PC-9 (cell line): Measurements from ENCODE around the gene PPP1CA. TPM values are rescaled to one million over a fixed set of nuclear protein-coding genes. Genes with fewer than 3 reads are reported as not detected.
"Not testable (repeated sequence)": the region's sequence is repeated elsewhere in the genome, so short reads cannot be mapped to it uniquely, and the experiment has no call there.

Experiments used
- BruUV-seq: library from RNA; stranded (reverse); fragments of 400-500 nt; replicated peaks from 2 replicates; lab custom pipeline; 2021; lab: Mats Ljungman, UMichigan
- CTCF ChIA-PET: fragments of 300-600 bp; sonication (Branson Sonifier 250); formaldehyde crosslinking; loops from one replicate; lab custom pipeline; 2022; ENCODE audit warnings: antibody characterized with exemption; lab: Charles Lee
- POLR2A ChIA-PET: fragments of 300-600 bp; sonication (Branson Sonifier 250); formaldehyde crosslinking; loops from one replicate; lab custom pipeline; 2022; ENCODE audit warnings: antibody characterized with exemption; ENCODE audit not compliant: unreplicated experiment; lab: Charles Lee
- DNase-seq, 2 experiments: peaks; one replicate each; pipeline versions ENCODE4 v3.0.0 to v3.0.0-alpha.2; 2015 to 2022; ENCODE audit warnings: mixed read lengths in 1 of 2
- H2AFZ ChIP-seq: fragments of 200-600 bp; sonication (generic); 2 replicates; pipeline ENCODE4 v1.8.1; 2017; ENCODE audit warnings: antibody characterized with exemption
- H3F3A ChIP-seq: fragments of 200-600 bp; sonication (generic); 2 replicates; pipeline ENCODE4 v1.8.1; 2017; ENCODE audit warnings: antibody characterized with exemption, mild to moderate bottlenecking, low read depth; ENCODE audit not compliant: insufficient read depth
- H3K27ac ChIP-seq: fragments of 200-600 bp; sonication (generic); 2 replicates; pipeline ENCODE4 v1.6.1; 2016; ENCODE audit warnings: mixed run types
- H3K27me3 ChIP-seq: fragments of 200-600 bp; sonication (generic); 2 replicates; pipeline ENCODE4 v1.6.1; 2016; ENCODE audit warnings: low read depth, mixed run types; ENCODE audit not compliant: insufficient read depth
- H3K36me3 ChIP-seq: fragments of 200-600 bp; sonication (generic); 2 replicates; pipeline ENCODE4 v1.6.1; 2016; ENCODE audit warnings: low read depth, mixed run types
- H3K4me1 ChIP-seq: fragments of 200-600 bp; sonication (generic); replicated peaks from 2 replicates; pipeline ENCODE4 v1.6.1; 2016; ENCODE audit warnings: mixed run types; ENCODE audit not compliant: insufficient read depth
- H3K4me2 ChIP-seq: fragments of 200-600 bp; sonication (generic); 2 replicates; pipeline ENCODE4 v1.6.1; 2017; ENCODE audit warnings: mixed run types
- H3K4me3 ChIP-seq: fragments of 200-600 bp; sonication (generic); 2 replicates; pipeline ENCODE4 v1.6.1; 2016; ENCODE audit warnings: mixed run types
- H3K79me2 ChIP-seq: fragments of 200-600 bp; sonication (generic); 2 replicates; pipeline ENCODE4 v1.6.1; 2017; ENCODE audit warnings: low read depth, mixed run types
- H3K9me2 ChIP-seq: fragments of 200-600 bp; sonication (generic); 2 replicates; pipeline ENCODE4 v1.8.1; 2017; ENCODE audit warnings: mild to moderate bottlenecking; ENCODE audit not compliant: insufficient read depth
- H3K9me3 ChIP-seq: fragments of 200-600 bp; sonication (generic); 2 replicates; pipeline ENCODE4 v1.8.1; 2016; ENCODE audit warnings: low read depth; ENCODE audit not compliant: insufficient read depth
- H4K20me1 ChIP-seq: fragments of 200-600 bp; sonication (generic); 2 replicates; pipeline ENCODE4 v1.8.1; 2017; ENCODE audit not compliant: insufficient read depth
- CTCF ChIP-seq: fragments of 200-600 bp; sonication (generic); conservative IDR thresholded peaks from 2 replicates; pipeline ENCODE4 v1.6.1; 2017; ENCODE audit warnings: mixed run types, antibody characterized with exemption, mild to moderate bottlenecking, moderate library complexity
- EZH2 ChIP-seq: fragments of 200-600 bp; sonication (generic); IDR thresholded peaks from 2 replicates; pipeline ENCODE4 v1.8.0; 2017; ENCODE audit warnings: antibody characterized with exemption, low read depth
- intact Hi-C: fragments of 100-400 bp; cut with micrococcal nuclease; formaldehyde crosslinking; loops from one replicate; pipeline ENCODE4 v1.10.0; 2022; ENCODE audit not compliant: unreplicated experiment
- total RNA-seq: library from RNA; stranded (reverse); gene quantifications from 2 replicates; pipeline ENCODE4 v1.2.3, GENCODE V29; 2021

Gene PPP1CA
- total RNA-seq, 1 experiment from 2014 or later = 306 TPM

- Histone ChIP-seq H3K4me2 (peak within 1 kb of the TSS; percentile 98), H3K79me2 (peaks cover 21% of the 10 kb centered on the region), H3K4me3 (peak within 1 kb of the TSS; percentile 95), H3K4me1 (peaks cover 21% of the 10 kb centered on the region), H2AFZ (peak within 1 kb of the TSS; percentile 92), H3K36me3 (no peaks in the 10 kb centered on the region), H3K27ac (peak within 1 kb of the TSS; percentile 39), H3F3A (peaks cover 31% of the 10 kb centered on the region; the same call in 1 of the 2 replicates), H3K27me3 (no peaks in the 10 kb centered on the region), H4K20me1 (no peaks in the 10 kb centered on the region), H3K9me3 (no peaks in the 10 kb centered on the region), H3K9me2 (no peaks in the 10 kb centered on the region)
- CTCF ChIA-PET = interaction anchor here (0.6 kb wide), 1 partner anchor 42 kb away, joined by 5 read pairs; no protein-coding TSS in a partner anchor
- peak; percentile 91 to 98 for DNase-seq
- POLR2A ChIA-PET = no interaction called here
- intact Hi-C loops = loop anchor here (1.0 kb wide), 2 partner anchors 40 to 77 kb away; partner anchors contain the start of gene PITPNM1
- TF ChIP-seq EZH2 (no peak), CTCF (no peak)
- BruUV-seq = TSS peak; percentile 61
Observed at GRCh38 chr11:67428052-67429001, 26.7 kb upstream of the PPP1CA start, which contains the start of gene RPS6KB2. RPS6KB2 (plus strand) TSS chr11:67428494; CDS start chr11:67428546, 52 bp downstream.

DNA sequence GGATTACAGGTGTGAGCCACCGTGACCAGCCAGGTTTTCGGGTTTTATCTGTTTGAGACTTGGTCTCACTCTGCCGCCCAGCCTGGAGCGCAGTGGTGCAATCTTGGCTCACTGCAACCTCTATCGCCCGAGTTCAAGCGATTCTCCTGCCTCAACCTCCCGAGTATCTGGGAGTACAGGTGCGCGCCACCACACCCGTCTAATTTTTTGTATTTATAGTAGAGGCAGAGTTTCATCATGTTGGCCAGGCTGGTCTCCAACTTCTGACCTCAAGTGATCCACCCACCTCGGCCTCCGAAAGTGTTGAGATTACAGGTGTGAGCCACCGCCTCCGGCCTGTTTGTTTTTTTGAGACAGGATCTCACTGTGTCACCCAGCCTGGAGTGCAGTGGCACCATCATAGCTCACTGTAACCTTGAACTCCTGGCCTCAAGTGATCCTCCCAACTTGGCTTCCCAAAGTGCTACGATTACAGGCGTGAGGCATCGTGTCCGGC lies 25.8 kb upstream of the PPP1CA start:
- H3K27me3 ChIP-seq, H3K9me2 ChIP-seq, H4K20me1 ChIP-seq, intact Hi-C loops, BruUV-seq, CTCF ChIA-PET, H3K9me3 ChIP-seq, H3K36me3 ChIP-seq, DNase-seq, POLR2A ChIA-PET: not testable (repeated sequence)
- peak overlapping the region; percentile 82 for H3K4me2 ChIP-seq
- peak overlapping the region; percentile 39 for H3K27ac ChIP-seq
- H3F3A ChIP-seq = peaks cover 38% of the 10 kb centered on the region; the same call in 1 of the 2 replicates
- peaks cover 25% of the 10 kb centered on the region for H3K4me1 ChIP-seq
- peaks cover 21% of the 10 kb centered on the region for H3K79me2 ChIP-seq
- H3K4me3 ChIP-seq = peak overlapping the region; percentile 95
- H2AFZ ChIP-seq = peak overlapping the region; percentile 92

- no peaks in the 10 kb centered on the region for H3K9me3 ChIP-seq
- no peak for DNase-seq
- peaks cover 27% of the 10 kb centered on the region for H3K4me1 ChIP-seq
- H3K4me2 ChIP-seq = no peak overlapping the region
- H3K36me3 ChIP-seq = no peaks in the 10 kb centered on the region
- intact Hi-C loops = no loop called here
- no peak overlapping the region for H2AFZ ChIP-seq
- peaks cover 7% of the 10 kb centered on the region for H3K79me2 ChIP-seq
- H3K27me3 ChIP-seq = no peaks in the 10 kb centered on the region
- no peaks in the 10 kb centered on the region for H4K20me1 ChIP-seq
- BruUV-seq = no TSS peak
- no peak overlapping the region for H3K4me3 ChIP-seq
- TF ChIP-seq CTCF (no peak), EZH2 (no peak)
- ChIA-PET POLR2A (interaction anchor here (0.6 to 0.7 kb wide), 3 partner anchors 18 to 121 kb away, joined by 3 read pairs; partner anchors contain the start of gene SSH3), CTCF (no interaction called here)
- H3K9me2 ChIP-seq = no peaks in the 10 kb centered on the region
- peaks cover 29% of the 10 kb centered on the region; the same call in 1 of the 2 replicates for H3F3A ChIP-seq
- no peak overlapping the region for H3K27ac ChIP-seq
Observed at GRCh38 chr11:67423891-67424613, 22.4 kb upstream of the PPP1CA start.
